ENCODE measurements around the gene FSD2.

FSD2 gene

DNA sequence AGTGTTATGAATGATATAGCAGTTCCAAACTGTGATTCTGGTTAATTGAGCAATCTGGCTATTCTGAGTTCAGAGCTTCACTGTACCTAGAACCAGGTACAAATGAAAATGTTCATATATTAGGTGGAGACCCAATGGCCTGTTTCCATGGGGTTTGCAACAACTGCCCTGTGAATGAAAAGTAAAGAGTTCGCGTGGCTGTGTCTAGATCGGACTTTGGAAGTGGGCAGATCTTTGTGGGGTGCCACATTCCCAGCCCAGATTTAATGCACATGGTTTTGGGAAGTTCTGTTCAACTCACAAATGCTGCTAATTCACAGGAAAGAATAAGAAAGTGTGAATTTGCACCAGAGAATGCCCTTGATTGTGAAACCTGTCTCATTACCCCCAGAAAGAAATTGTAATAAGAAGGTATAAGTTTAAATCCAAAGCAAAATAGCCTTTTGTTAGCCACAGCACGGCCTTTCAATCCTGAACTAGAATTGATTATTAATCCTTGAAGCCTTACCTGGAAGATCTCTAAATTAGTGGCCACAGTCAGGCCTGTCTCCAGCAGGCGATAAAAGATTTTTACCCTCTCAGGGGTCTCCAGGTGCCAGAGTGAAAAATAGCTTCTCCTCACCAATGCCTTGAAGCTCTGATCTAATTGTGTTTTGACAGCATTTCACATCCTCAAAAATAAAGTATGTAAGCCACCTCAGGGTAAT, 26.2 kb upstream of the FSD2 start:
- H3K4me3 ChIP-seq (ENCODE audit: low read length): no peak overlapping the region
- no peak overlapping the region for H2AFZ ChIP-seq (ENCODE audit: low read length)
- no peak overlapping the region for H3K27ac ChIP-seq (ENCODE audit: low read length)
- TF ChIP-seq EZH2 (optimal IDR thresholded peaks at IDR 0.05; ENCODE audit: low read depth, low read length) (no peak), EZH2phosphoT487 (IDR thresholded peaks at IDR 0.05; ENCODE audit: low read length) (no peak)
- TF ChIP-seq, protein P1, sequence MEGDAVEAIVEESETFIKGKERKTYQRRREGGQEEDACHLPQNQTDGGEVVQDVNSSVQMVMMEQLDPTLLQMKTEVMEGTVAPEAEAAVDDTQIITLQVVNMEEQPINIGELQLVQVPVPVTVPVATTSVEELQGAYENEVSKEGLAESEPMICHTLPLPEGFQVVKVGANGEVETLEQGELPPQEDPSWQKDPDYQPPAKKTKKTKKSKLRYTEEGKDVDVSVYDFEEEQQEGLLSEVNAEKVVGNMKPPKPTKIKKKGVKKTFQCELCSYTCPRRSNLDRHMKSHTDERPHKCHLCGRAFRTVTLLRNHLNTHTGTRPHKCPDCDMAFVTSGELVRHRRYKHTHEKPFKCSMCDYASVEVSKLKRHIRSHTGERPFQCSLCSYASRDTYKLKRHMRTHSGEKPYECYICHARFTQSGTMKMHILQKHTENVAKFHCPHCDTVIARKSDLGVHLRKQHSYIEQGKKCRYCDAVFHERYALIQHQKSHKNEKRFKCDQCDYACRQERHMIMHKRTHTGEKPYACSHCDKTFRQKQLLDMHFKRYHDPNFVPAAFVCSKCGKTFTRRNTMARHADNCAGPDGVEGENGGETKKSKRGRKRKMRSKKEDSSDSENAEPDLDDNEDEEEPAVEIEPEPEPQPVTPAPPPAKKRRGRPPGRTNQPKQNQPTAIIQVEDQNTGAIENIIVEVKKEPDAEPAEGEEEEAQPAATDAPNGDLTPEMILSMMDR (IDR thresholded peaks at IDR 0.05; ENCODE audit: low read length): no peak
- H3K9me2 ChIP-seq (replicated peaks; ENCODE audit: insufficient read depth, low read length): no peaks in the 10 kb centered on the region
- H3K36me3 ChIP-seq (replicated peaks; ENCODE audit: insufficient read depth, low read length): peaks cover 15% of the 10 kb centered on the region
- no peak for DNase-seq
- H4K20me1 ChIP-seq (ENCODE audit: insufficient read depth, low read length): no peaks in the 10 kb centered on the region
- no peak overlapping the region for H3K9ac ChIP-seq (ENCODE audit: low read length)
- H3K9me3 ChIP-seq (replicated peaks; ENCODE audit: insufficient read depth, low read length): no peaks in the 10 kb centered on the region
- no peaks in the 10 kb centered on the region for H3K27me3 ChIP-seq (replicated peaks; ENCODE audit: insufficient read depth, low read length)
- no peaks in the 10 kb centered on the region for H3K4me1 ChIP-seq (ENCODE audit: low read length)
- no peak overlapping the region for H3K4me2 ChIP-seq (ENCODE audit: low read depth, low read length)
- no peaks in the 10 kb centered on the region for H3F3A ChIP-seq (ENCODE audit: insufficient read depth, low read length)
- no peaks in the 10 kb centered on the region for H3K79me2 ChIP-seq (ENCODE audit: low read length)

DNA sequence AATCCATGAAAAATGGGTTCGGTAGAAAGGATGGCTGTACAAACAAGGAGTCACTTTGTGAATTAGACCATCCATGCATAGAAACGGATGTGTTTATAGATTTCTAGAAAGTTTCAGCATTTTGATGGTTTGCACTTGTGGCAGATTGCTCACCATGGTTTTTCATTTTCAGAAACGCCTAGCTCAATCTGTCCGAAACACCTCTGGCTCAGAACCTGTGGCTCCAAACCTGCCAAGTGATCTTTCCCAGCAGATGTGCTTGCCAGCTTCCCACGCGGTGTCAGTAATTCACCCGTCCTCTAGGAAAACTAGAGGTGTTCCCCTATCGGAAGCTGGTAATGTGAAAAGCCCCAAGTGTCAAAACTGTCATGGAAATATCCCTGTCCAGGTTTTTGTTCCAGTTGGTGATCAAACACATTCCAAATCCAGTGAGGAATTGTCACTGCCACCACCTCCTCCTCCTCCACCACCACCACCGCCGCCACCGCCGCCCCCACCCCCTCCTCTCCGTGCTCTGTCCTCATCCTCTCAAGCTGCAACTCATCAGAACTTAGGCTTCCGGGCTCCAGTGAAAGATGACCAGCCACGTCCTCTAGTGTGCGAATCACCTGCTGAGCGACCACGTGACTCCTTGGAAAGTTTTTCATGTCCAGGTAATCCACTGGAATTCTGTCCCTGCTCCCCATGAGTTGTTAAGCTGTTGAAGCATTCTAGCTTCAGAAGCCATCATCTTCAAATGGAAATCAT, 24.7 kb upstream of the FSD2 start:
- Histone ChIP-seq H2AFZ (ENCODE audit: low read length) (no peak overlapping the region), H3K4me3 (ENCODE audit: low read length) (no peak overlapping the region), H3F3A (ENCODE audit: insufficient read depth, low read length) (no peaks in the 10 kb centered on the region), H3K9me3 (replicated peaks; ENCODE audit: insufficient read depth, low read length) (no peaks in the 10 kb centered on the region), H4K20me1 (ENCODE audit: insufficient read depth, low read length) (no peaks in the 10 kb centered on the region), H3K9me2 (replicated peaks; ENCODE audit: insufficient read depth, low read length) (no peaks in the 10 kb centered on the region), H3K9ac (ENCODE audit: low read length) (no peak overlapping the region), H3K4me1 (ENCODE audit: low read length) (no peaks in the 10 kb centered on the region), H3K4me2 (ENCODE audit: low read depth, low read length) (no peak overlapping the region), H3K36me3 (replicated peaks; ENCODE audit: insufficient read depth, low read length) (peaks cover 19% of the 10 kb centered on the region), H3K27ac (ENCODE audit: low read length) (no peak overlapping the region), H3K79me2 (ENCODE audit: low read length) (no peaks in the 10 kb centered on the region), H3K27me3 (replicated peaks; ENCODE audit: insufficient read depth, low read length) (no peaks in the 10 kb centered on the region)
- TF ChIP-seq EZH2phosphoT487 (IDR thresholded peaks at IDR 0.05; ENCODE audit: low read length) (no peak), EZH2 (optimal IDR thresholded peaks at IDR 0.05; ENCODE audit: low read depth, low read length) (no peak)
- TF ChIP-seq, protein P1 (IDR thresholded peaks at IDR 0.05; ENCODE audit: low read length): no peak
- DNase-seq: no peak

DNA sequence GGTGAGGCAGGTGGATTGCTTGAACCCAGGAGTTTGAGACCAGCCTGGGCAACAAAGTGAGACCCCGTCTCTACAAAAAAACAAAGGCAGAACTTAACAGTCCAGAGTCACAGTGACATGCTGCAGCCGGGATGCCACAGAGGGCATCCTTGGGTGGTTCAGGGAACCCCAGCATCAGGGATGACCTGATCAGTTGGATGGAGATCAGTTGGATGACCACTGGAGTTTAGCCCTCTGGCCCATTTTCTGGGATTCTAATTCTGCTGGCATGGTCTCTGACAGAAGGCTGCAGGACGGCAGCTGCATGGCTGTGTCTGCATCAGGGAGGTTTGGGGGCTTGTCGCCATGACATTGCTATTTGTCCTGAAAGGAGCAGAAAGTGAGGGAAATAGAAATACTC, 23.4 kb upstream of the FSD2 start:
- H3K9me2 ChIP-seq (replicated peaks; ENCODE audit: insufficient read depth, low read length): no peaks in the 10 kb centered on the region
- TF ChIP-seq, protein P1 (IDR thresholded peaks at IDR 0.05; ENCODE audit: low read length): no peak
- TF ChIP-seq EZH2phosphoT487 (IDR thresholded peaks at IDR 0.05; ENCODE audit: low read length) (no peak), EZH2 (optimal IDR thresholded peaks at IDR 0.05; ENCODE audit: low read depth, low read length) (no peak)
- H3K79me2 ChIP-seq (ENCODE audit: low read length): no peaks in the 10 kb centered on the region
- H3K9me3 ChIP-seq (replicated peaks; ENCODE audit: insufficient read depth, low read length): no peaks in the 10 kb centered on the region
- H4K20me1 ChIP-seq (ENCODE audit: insufficient read depth, low read length): no peaks in the 10 kb centered on the region
- peaks cover 15% of the 10 kb centered on the region for H3K36me3 ChIP-seq (replicated peaks; ENCODE audit: insufficient read depth, low read length)
- no peaks in the 10 kb centered on the region for H3F3A ChIP-seq (ENCODE audit: insufficient read depth, low read length)
- no peak overlapping the region for H2AFZ ChIP-seq (ENCODE audit: low read length)
- no peak overlapping the region for H3K27ac ChIP-seq (ENCODE audit: low read length)
- H3K9ac ChIP-seq (ENCODE audit: low read length): no peak overlapping the region
- H3K27me3 ChIP-seq (replicated peaks; ENCODE audit: insufficient read depth, low read length): no peaks in the 10 kb centered on the region
- H3K4me2 ChIP-seq (ENCODE audit: low read depth, low read length): no peak overlapping the region
- no peak overlapping the region for H3K4me3 ChIP-seq (ENCODE audit: low read length)
- H3K4me1 ChIP-seq (ENCODE audit: low read length): no peaks in the 10 kb centered on the region
- no peak for DNase-seq
